SK-MEL-5 (cell line): Measurements from ENCODE around the gene MGMT. TPM values are rescaled to one million over a fixed set of nuclear protein-coding genes. Genes with fewer than 3 reads are reported as not detected.

Source experiments
- DNase-seq: peaks from one replicate; pipeline ENCODE4 v3.0.0-alpha.2; 2016; ENCODE audit warnings: low read depth, low spot score
- in situ Hi-C: cut with HindIII; loops from 2 replicates; pipeline ENCODE4 v1.10.0; 2016; ENCODE audit warnings: low sequenced_read_pairs, high pct_unique_total_duplicates, low pct_unique_long_range_greater_than_20kb
- total RNA-seq: library from RNA; depleted of rRNA; stranded (reverse); fragments of >200 nt; shearing (Covaris generic); gene quantifications from 2 replicates; pipeline ENCODE4 v1.2.3, GENCODE V29; 2014

Gene MGMT
- total RNA-seq, 1 experiment from 2014 or later, result 10.3 TPM

GRCh38 chr10:129758207-129759021 is 291.4 kb downstream of the MGMT start:
- DNase-seq, result no peak
- in situ Hi-C loops, result no loop called here

DNA sequence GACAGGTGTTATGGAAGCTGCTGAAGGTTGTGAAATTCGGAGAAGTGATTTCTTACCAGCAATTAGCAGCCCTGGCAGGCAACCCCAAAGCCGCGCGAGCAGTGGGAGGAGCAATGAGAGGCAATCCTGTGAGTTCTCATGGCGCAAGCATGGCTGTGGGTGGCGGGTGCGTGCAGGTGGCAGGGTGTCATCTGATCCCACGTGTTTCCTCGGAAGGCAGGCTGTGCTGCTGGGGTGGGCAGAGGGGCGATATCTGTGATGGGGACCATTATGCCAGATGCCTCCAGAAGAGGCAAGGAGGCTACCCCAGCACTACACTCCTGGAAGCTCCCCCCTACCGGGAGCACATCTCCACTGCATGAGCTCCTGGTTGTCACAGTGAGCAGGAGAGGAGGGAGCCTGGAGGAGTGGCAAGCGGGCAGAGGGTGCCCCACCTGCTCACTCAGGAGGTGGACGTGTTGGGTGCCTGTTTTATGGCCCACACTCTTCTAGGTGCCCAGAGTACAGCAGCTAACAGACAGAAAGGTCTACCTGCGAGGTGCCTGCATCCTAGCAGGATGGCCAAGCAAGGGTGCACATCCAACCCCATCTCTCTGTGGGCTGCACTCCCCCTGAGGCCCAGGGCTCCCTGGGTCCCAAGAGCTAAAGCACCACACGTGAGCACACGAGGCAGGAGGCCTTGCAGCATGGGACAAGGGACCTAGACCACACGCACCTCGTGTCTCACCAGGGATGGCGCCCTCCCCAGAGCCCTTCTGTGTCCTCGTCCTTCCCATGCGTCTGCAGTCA is 292.4 kb downstream of the MGMT start:
- no peak for DNase-seq
- in situ Hi-C loops, result no loop called here

DNA sequence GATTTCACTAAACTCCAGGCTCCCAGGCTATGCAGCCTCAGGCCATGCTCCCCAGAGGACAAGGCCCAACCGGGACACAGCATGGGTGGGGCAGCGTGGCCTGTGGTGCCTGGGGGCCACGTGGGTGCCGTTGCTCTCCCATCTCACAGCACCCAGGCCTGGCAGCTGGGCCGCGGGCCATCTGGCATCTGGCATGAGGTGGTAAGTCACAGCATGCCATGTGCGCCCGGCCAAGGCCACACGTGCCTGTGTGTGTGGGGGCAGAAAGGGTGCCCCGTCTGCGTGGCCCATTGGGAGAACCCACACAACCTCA is 292.9 kb downstream of the MGMT start:
- no peak for DNase-seq
- in situ Hi-C loops, result no loop called here

DNA sequence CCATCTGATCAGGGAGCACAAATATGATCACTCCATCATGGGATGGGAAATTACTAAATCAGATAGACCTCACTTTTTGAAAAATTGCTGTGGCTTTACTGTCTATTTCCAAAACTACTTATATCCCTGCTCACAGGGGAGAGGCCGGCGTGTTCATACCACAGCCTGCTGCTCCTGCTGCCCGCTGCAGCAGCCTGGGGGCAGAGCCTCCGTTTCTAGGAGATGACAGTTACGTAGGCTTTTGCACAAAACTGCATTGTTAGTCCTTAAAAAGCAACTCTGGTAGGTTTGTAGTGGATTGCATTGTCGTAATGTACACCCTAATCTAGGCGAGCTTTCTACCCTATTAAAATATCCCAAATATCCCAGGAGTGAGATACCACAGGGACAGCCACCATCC is 293.4 kb downstream of the MGMT start:
- in situ Hi-C loops, result no loop called here
- no peak for DNase-seq

GRCh38 chr10:129761197-129761972 is 294.3 kb downstream of the MGMT start:
- DNase-seq, result no peak
- in situ Hi-C loops, result no loop called here

DNA sequence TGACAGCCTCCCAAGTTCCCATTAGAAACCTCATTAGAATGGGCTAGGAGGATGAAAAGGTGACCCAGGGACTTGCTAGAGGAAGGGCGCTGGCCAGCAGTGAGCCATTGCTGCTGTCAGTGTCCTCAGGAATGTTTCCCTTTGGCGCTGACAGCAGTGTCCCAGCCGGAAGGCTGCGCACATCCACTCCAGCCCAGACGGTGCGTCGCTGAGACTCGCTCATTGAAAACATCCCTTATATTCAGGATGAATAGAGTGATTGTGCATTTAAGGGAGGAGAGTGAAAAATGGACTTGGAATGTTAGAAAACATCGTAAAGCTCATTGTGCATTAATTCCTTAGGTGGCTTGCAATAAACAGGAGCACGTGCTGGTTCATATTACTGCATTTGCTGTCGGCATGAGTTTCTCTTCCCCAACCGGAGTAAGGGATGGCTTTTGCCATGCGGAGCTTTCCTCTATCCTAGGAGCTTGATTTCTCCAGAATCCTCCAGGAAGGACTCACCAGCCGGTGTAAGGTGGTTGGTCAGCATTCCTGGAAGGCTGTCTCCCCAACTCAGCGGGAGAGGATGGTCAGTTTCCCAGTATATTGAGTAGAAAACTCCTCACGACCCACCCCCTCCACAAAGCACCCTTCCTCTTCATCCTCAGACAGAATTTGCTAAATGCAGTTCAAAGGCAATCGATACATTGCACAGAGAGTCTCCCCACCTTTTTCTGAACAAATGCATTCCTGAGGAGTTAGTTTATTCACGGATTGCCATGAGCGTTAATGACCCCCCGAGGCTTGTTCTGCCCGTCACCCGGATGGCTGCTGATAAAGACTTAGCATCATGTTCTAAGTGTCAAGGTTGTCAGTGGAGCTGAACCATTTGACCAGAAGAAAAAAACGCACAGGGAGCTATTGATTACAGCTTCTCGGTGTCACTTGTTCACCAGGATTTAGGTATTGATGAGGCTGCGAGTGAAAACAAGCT is 295.2 kb downstream of the MGMT start:
- in situ Hi-C loops, result no loop called here
- peak; percentile 50 for DNase-seq

DNA sequence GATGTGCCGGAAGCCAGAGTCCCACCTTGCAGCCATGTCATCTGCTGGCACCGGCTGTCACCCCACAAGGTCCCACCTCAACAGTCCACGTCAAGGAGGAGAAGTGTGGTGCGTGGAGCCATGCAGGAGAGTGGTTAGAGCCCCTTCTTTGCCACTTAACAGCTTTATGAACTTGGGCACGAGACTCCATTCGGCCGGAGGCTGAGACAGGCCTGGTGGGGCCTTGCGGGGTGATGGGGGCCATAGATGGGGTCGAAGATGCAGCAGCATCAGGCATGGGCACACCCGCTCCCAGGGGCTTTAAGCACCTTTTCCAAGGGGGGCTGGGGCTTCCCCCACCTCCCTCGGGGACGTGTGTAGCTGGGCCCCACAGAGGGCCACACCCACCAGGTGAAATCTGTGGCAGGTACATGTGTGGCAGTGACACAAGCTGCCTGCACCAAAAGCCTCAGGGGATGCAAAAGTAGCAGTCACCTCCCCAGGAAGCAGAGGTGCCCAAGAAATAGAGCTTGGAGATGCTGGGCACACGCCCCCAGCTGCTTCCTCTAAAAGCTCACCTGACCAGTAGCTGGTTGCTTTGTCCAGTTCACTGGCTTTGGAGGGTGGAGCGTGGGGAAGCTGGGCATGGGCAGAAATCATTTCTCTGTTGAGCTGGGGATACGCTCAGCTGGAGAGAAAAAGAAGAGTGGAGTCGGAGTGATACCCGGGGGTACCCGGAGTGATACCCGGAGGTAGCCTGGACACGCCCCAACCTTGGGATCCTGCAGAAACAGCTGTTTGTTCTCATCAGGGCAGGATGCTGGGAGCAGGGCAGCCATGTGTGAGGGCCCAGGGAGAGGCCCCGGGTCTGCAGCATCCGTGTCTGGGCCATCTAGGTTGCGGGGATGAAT is 297.2 kb downstream of the MGMT start:
- no peak for DNase-seq
- in situ Hi-C loops, result no loop called here

DNA sequence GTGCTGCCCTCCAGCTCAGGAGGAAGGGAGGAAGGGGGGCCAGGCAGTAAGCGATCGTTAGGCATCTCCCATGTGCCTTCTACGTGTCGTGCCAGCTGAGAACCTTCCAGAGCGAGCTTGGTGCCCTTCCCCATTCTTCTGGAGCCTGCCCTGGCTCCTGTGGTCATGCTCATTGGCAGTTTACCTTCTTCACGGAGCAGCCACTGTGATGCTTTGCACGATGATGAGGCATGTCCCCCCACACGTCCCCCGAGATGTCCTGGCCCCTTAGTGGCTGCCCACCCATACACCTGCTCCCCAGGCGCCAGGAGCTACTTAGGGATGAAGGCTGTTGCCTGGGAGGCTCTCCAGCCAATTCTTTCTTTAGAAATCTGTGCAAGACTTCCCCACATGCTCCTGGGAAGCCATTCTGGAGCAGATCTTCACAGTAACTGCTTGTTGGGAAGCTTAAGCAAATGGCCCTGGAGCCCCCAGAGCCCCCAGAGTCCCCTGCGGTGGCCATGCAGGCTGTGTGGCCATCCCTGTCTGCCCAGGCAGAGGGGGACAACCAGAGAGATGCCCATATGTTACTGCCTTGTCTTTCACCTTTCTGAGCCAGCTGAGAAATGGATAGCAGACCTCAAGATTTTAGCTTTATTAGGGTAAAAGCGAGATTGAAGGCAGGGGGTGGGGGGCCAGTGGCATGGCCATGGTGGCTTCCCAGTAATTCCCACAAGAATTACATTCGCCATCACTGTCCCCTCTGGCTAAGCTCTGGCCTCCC is 298.0 kb downstream of the MGMT start:
- no peak for DNase-seq
- in situ Hi-C loops, result no loop called here

DNA sequence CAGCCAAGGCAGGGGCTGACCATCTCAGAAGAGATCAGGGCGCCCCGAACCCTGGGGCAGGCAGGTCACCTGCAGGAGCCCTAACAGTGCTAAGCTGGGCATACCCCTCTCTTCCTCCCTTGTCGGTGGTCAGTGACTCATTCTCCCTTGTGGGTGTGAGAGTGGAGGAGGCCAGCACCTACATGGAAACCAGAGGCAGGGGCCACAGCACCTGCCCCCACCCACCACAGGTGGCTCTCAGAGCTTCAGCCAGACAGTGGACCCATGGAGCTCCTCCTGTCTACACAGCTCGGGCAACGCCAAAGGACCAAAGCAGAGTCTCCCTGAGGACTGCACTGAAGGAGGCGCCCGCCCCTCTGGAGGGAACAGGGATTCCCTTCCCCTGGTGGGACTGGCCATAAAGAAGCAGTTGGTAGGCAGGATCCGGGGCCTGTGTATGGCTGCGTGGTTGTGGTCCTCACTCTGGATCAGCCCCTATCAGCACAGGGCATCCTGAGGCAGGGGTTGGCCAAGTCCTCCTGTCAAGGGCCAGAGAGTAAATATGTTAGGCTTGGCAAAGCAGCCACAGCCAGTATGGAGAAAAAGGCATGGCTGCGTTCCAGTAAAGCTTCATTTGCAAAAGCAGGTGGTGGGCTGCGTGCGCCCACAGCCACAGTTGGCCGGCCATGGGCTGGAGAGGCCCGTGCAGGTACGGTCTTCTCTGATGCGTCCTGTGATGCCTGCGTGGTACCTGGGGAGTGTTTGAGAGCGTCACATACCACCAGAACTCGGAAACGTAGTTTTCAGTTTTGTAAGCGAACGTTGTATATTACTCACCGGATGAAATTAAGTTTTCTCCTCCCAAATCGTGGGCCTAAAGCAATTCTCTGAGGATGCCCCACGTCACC is 298.9 kb downstream of the MGMT start:
- DNase-seq, result no peak
- in situ Hi-C loops, result no loop called here

GRCh38 chr10:129766611-129767550 is 299.8 kb downstream of the MGMT start:
- in situ Hi-C loops, result no loop called here
- DNase-seq, result no peak

GRCh38 chr10:129767751-129768150 is 300.7 kb downstream of the MGMT start:
- no peak for DNase-seq
- in situ Hi-C loops, result no loop called here

DNA sequence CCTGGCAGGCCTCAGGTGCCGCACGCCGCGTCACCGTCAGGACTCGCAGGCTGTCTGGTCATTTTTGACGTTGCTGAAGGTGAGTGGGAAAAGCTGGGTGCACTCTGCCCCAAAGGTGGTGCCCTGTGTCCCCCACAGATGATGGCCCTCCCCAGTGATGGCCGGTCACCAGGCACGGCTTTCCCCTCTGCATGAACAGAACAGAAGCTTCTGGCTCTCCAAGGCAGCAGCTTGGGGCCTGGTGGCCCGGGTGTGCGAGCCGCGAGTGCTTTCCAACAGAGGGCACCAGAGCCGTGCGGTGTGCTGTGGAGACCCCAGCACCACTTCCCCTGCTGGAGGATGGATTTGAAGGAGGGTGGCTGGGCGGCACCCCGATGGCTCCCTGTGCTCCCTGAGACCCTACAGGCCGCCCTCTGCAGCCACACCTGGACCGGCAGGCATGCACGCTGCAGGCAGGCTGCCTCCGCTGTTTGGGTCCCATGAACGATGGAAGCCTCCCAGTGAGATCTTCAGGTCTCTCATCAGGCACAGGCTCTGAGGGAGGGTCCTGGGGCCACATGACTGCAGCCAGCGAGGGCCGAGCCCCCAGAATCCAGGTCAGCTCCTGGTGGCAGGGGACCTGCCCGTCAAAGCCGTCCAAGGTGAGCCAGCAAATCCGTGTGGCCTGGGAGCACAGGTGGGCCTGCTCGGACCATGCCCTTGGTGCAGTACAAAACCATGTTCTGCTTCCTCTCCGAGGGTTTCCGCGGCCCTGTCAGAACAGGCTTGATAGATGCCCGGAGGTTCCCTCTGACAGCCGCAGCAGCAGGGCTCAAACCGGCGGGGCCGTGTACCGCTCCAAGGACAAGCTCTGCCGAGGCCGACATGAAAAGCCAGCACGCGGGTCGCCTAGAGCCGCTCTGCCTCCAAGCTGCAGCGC is 301.7 kb downstream of the MGMT start:
- in situ Hi-C loops, result no loop called here

More for the DNA sequence above, 301.7 kb downstream of the MGMT start:
- no peak for DNase-seq
